IMR-90 (cell line): ENCODE data around the gene SSR4.

Source experiments
- CHD1 ChIP-seq: IDR thresholded peaks from 2 replicates; pipeline ENCODE4 v1.6.1; 2012; ENCODE audit warnings: low read depth, low read length, improper control_type of control experiment
- POLR2A ChIP-seq: IDR thresholded peaks from 2 replicates; pipeline ENCODE4 v1.6.1; 2012; ENCODE audit warnings: mild to moderate bottlenecking, low read depth, low read length

DNA sequence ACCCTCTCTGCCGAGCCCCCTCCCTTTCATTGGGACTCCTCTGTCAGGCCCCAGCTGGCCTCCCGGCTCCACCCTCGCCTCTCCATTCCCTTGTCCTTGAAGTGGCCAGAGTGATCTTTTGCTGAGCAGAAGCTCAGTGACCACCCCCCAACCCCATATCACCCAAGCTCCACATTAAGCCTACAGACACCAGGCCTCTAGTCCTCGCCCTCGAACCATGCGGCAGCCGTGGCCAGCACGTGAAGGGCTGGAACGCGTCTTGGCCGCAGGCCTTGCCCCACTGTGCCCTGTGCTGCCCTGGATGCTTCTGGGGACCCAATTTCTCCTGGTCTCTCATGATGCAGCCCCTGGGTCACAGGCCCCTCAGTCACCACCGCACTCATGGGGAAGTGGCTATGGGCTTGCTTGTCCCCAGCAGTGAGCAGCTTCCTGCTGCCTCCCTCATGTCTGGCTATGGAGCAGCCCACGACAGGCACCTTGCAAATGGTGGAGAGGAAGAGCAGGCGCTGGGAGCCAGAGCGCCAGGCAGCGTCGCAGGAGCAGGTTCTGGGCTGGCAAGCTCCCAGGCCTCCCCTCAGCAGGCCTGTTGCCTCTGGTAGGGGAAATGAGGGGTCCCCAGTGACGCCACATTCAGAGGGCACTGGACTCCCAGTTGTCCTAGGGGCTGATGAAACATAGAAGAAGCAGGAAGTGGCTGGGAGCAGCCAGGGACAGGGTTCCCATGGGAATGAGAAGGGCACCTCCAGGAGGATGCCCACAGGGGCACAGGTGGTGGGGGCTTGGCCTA lies 14.4 kb upstream of the SSR4 start:
- TF ChIP-seq POLR2A (no peak), CHD1 (no peak)
